H4 (cell line): ENCODE results near the gene SMG7. TPM values are rescaled to one million over a fixed set of nuclear protein-coding genes. Genes with fewer than 3 reads are reported as not detected.

ENCODE experiments used
- DNase-seq: peaks from one replicate; pipeline ENCODE4 v3.0.0-alpha.2; 2015; ENCODE audit warnings: low spot score
- total RNA-seq: library from RNA; depleted of rRNA; stranded (reverse); fragments of >200 nt; shearing (Covaris generic); gene quantifications from 2 replicates; pipeline ENCODE4 v1.2.3, GENCODE V29; 2014

SMG7 gene
- total RNA-seq, 1 experiment from 2014 or later, result 19.5 TPM

GRCh38 chr1:183508694-183509093 lies 36.4 kb downstream of the SMG7 start:
- no peak for DNase-seq

GRCh38 chr1:183512450-183512849 lies 40.2 kb downstream of the SMG7 start:
- DNase-seq, result no peak

GRCh38 chr1:183514235-183514634 lies 41.9 kb downstream of the SMG7 start:
- DNase-seq, result no peak

- peak; percentile 53 for DNase-seq
Measured at GRCh38 chr1:183515002-183515689, 42.8 kb downstream of the SMG7 start.

GRCh38 chr1:183516725-183517124 lies 44.4 kb downstream of the SMG7 start:
- DNase-seq, result no peak

GRCh38 chr1:183517401-183517800 lies 45.1 kb downstream of the SMG7 start:
- DNase-seq, result no peak

- DNase-seq, result no peak
Measured at GRCh38 chr1:183520379-183520778, 48.1 kb downstream of the SMG7 start.

- DNase-seq, result no peak
Measured at GRCh38 chr1:183522104-183522503, 49.8 kb downstream of the SMG7 start.

GRCh38 chr1:183528577-183528976 lies 56.3 kb downstream of the SMG7 start:
- no peak for DNase-seq

- no peak for DNase-seq
Measured at GRCh38 chr1:183533617-183534174, 61.4 kb downstream of the SMG7 start.

- no peak for DNase-seq
Measured at GRCh38 chr1:183537405-183537804, 65.1 kb downstream of the SMG7 start.

GRCh38 chr1:183543619-183544204 lies 71.4 kb downstream of the SMG7 start:
- DNase-seq, result peak; percentile 58

GRCh38 chr1:183544598-183545297 lies 72.4 kb downstream of the SMG7 start:
- DNase-seq, result no peak

GRCh38 chr1:183546427-183546826 lies 74.1 kb downstream of the SMG7 start:
- DNase-seq, result no peak

GRCh38 chr1:183548116-183548515 lies 75.8 kb downstream of the SMG7 start:
- no peak for DNase-seq

- no peak for DNase-seq
Measured at GRCh38 chr1:183550915-183551314, 78.6 kb downstream of the SMG7 start.

- no peak for DNase-seq
Measured at GRCh38 chr1:183551924-183552323, 79.6 kb downstream of the SMG7 start.

GRCh38 chr1:183552441-183552840 lies 80.1 kb downstream of the SMG7 start:
- no peak for DNase-seq

- DNase-seq, result no peak
Measured at GRCh38 chr1:183552891-183553290, 80.6 kb downstream of the SMG7 start.

GRCh38 chr1:183553331-183553730 lies 81.0 kb downstream of the SMG7 start:
- no peak for DNase-seq

- no peak for DNase-seq
Measured at GRCh38 chr1:183553764-183554163, 81.5 kb downstream of the SMG7 start.

- no peak for DNase-seq
Measured at GRCh38 chr1:183554577-183554976, 82.3 kb downstream of the SMG7 start.

- no peak for DNase-seq
Measured at GRCh38 chr1:183559061-183559460, 86.8 kb downstream of the SMG7 start.
